Peyer's patch (tissue), 4 donors: ENCODE measurements around the gene RELT.

ENCODE experiments used
- POLR2A ChIP-seq, 2 donors: fragments of 450-650 bp; IDR thresholded peaks; one replicate each; pipeline ENCODE4 v1.5.1; 2017; ENCODE audit warnings: antibody characterized with exemption in 2 of 2, mild to moderate bottlenecking in 2 of 2, moderate library complexity in 2 of 2
- TF ChIP-seq, protein P1 (sequence below), 6 experiments: fragments of 450-650 bp in 4 of 6; fragments of 200-600 bp in 2 of 6; sonication (generic) in 1 of 6; IDR thresholded peaks; one replicate each; pipeline ENCODE4 v1.5.1; 2017 to 2019; ENCODE audit warnings: antibody characterized with exemption in 6 of 6, mild to moderate bottlenecking in 3 of 6, moderate library complexity in 1 of 6

- TF ChIP-seq, protein P1, sequence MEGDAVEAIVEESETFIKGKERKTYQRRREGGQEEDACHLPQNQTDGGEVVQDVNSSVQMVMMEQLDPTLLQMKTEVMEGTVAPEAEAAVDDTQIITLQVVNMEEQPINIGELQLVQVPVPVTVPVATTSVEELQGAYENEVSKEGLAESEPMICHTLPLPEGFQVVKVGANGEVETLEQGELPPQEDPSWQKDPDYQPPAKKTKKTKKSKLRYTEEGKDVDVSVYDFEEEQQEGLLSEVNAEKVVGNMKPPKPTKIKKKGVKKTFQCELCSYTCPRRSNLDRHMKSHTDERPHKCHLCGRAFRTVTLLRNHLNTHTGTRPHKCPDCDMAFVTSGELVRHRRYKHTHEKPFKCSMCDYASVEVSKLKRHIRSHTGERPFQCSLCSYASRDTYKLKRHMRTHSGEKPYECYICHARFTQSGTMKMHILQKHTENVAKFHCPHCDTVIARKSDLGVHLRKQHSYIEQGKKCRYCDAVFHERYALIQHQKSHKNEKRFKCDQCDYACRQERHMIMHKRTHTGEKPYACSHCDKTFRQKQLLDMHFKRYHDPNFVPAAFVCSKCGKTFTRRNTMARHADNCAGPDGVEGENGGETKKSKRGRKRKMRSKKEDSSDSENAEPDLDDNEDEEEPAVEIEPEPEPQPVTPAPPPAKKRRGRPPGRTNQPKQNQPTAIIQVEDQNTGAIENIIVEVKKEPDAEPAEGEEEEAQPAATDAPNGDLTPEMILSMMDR (IDR thresholded peaks at IDR 0.05), result no peak
- no peak for TF ChIP-seq POLR2A (IDR thresholded peaks at IDR 0.05)
Observed at GRCh38 chr11:73397468-73398131, 21.4 kb downstream of the RELT start.
